ENCODE results near the gene TAS2R42. TPM values are rescaled to one million over a fixed set of nuclear protein-coding genes. Genes with fewer than 3 reads are reported as not detected.

Gene TAS2R42
- total and polyA plus RNA-seq, 2 of the 13 experiments (the other 11 are each of a cell fraction or from before 2014, with no cell fraction given), result not detected

DNA sequence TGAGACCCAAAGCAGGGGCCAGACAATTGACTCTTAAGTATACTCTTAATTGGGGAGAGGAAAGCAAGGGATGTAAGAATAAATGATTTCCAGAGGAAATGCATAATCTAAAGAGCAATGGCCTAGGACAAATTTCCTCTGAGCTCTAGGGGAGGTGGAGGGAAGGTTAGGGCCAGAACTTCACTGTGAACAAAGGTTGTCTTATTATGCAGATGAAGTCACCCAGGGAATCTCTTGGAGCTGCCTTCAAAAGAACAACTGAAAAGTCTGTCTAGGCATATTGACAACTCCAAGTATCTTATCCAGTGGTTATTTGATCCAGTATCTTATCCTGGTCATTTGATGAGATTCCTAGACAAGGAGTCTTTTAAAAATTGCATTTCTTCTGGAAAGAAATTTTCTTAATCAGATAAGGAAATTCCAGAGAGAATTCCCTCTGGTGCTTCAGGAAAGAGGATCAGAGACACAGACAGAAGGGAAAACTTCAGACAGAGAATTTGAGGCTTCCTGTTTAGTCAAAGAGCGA, 32.3 kb downstream of the TAS2R42 start:
- ChIA-PET POLR2A (no interaction called here), CTCF (ENCODE audit: low intra/inter-chr PET ratio, low total read pairs) (no interaction called here)
- Histone ChIP-seq H3K36me3 (replicated peaks in 1 of 2; ENCODE audit: control insufficient read depth in 1 of 2, insufficient read depth in 2 of 2, low read length in 2 of 2) (peaks cover 0 to 10% of the 10 kb centered on the region in 2 experiments; a peak in 1 of 5 replicates), H3K9ac (ENCODE audit: insufficient read depth, low read depth, low read length) (no peak overlapping the region), H3K27me3 (ENCODE audit: control insufficient read depth in 1 of 2, insufficient read depth in 2 of 2, low read length in 2 of 2) (no peaks in the 10 kb centered on the region), H3K79me2 (ENCODE audit: insufficient read depth, low read length) (peaks cover 63% of the 10 kb centered on the region), H3K4me2 (ENCODE audit: low read depth, low read length) (no peak overlapping the region), H2AFZ (ENCODE audit: low read length) (no peak overlapping the region), H3K9me3 (ENCODE audit: low read length) (no peaks in the 10 kb centered on the region), H4K20me1 (ENCODE audit: insufficient read depth, low read length) (peaks cover 2% of the 10 kb centered on the region; the same call in 1 of the 2 replicates), H3K4me3 (replicated peaks in 1 of 3; ENCODE audit: insufficient read depth in 1 of 3, low read depth in 2 of 3, low read length in 3 of 3) (no peak overlapping the region), H3K27ac (ENCODE audit: extremely low read length, insufficient read depth, low read length) (no peak overlapping the region), H3K4me1 (ENCODE audit: insufficient read depth, low read length) (peaks cover 7% of the 10 kb centered on the region)
- in situ Hi-C loops (cut with HindIII; ENCODE audit: extremely low pct_ligation_motif_present, low pct_unique_long_range_greater_than_20kb), result no loop called here
- FAIRE-seq (no peak), ATAC-seq (no peak), DNase-seq (ENCODE audit: low spot score) (no peak)
- 95% methylated on average over 1 of the region's 1 CpG for WGBS (ENCODE audit: low lambda C conversion rate)
- BruUV-seq (replicated peaks), result no TSS peak
- no peak for TF ChIP-seq ZNF883 (CRISPR knock-in tag; IDR thresholded peaks at IDR 0.05; ENCODE audit: not compliant biosample characterization)
- peak; percentile 90 for TF ChIP-seq ZNF530 (CRISPR knock-in tag; IDR thresholded peaks at IDR 0.05; ENCODE audit: low read depth)
- TF ChIP-seq, protein P1, sequence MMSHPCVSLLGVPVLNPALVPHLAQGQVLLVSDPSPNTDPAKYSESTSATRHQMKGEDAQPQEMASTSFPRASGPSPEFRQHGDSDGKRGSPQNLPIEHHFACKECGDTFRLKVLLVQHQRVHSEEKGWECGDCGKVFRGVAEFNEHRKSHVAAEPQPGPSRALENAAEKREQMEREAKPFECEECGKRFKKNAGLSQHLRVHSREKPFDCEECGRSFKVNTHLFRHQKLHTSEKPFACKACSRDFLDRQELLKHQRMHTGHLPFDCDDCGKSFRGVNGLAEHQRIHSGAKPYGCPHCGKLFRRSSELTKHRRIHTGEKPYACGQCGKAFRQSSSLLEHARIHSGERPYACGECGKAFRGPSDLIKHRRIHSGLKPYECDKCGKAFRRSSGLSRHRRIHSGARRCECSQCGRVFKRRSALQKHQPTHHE (CRISPR knock-in tag; IDR thresholded peaks at IDR 0.05; ENCODE audit: borderline replicate concordance), result no peak
- TF ChIP-seq CREM (IDR thresholded peaks at IDR 0.05), result no peak
- no peak for TF ChIP-seq CREM (CRISPR knock-in tag; IDR thresholded peaks at IDR 0.05)
- intact Hi-C loops (cut with micrococcal nuclease; ENCODE audit: unreplicated experiment), result no loop called here

DNA sequence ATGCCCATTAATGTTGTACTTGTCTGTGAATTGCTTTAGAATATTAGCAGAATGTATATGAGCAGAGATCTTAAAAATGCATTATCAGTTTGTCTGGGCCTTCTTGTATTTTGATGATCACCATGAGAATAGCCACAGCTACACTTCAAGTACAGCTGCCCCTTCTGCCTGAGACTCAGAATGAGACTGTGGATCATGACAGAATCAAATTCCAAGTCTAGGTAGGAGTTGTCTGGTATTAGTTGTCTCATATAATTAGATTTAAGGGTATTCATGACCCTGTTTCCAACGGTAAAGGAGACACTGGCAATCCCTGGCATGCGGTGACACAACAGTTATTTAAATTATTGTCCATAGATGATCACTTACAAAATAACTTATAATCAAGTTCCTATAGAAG, 34.0 kb downstream of the TAS2R42 start:
- 83% methylated on average over 2 of the region's 2 CpGs for WGBS (ENCODE audit: low lambda C conversion rate)
- POLR2A ChIA-PET, result no interaction called here
- CTCF ChIA-PET (ENCODE audit: low intra/inter-chr PET ratio, low total read pairs), result no interaction called here
- TF ChIP-seq ZNF883 (CRISPR knock-in tag; IDR thresholded peaks at IDR 0.05; ENCODE audit: not compliant biosample characterization), result no peak
- TF ChIP-seq, protein P2, sequence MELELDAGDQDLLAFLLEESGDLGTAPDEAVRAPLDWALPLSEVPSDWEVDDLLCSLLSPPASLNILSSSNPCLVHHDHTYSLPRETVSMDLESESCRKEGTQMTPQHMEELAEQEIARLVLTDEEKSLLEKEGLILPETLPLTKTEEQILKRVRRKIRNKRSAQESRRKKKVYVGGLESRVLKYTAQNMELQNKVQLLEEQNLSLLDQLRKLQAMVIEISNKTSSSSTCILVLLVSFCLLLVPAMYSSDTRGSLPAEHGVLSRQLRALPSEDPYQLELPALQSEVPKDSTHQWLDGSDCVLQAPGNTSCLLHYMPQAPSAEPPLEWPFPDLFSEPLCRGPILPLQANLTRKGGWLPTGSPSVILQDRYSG (CRISPR knock-in tag; IDR thresholded peaks at IDR 0.05), result no peak
- TF ChIP-seq, protein P3, sequence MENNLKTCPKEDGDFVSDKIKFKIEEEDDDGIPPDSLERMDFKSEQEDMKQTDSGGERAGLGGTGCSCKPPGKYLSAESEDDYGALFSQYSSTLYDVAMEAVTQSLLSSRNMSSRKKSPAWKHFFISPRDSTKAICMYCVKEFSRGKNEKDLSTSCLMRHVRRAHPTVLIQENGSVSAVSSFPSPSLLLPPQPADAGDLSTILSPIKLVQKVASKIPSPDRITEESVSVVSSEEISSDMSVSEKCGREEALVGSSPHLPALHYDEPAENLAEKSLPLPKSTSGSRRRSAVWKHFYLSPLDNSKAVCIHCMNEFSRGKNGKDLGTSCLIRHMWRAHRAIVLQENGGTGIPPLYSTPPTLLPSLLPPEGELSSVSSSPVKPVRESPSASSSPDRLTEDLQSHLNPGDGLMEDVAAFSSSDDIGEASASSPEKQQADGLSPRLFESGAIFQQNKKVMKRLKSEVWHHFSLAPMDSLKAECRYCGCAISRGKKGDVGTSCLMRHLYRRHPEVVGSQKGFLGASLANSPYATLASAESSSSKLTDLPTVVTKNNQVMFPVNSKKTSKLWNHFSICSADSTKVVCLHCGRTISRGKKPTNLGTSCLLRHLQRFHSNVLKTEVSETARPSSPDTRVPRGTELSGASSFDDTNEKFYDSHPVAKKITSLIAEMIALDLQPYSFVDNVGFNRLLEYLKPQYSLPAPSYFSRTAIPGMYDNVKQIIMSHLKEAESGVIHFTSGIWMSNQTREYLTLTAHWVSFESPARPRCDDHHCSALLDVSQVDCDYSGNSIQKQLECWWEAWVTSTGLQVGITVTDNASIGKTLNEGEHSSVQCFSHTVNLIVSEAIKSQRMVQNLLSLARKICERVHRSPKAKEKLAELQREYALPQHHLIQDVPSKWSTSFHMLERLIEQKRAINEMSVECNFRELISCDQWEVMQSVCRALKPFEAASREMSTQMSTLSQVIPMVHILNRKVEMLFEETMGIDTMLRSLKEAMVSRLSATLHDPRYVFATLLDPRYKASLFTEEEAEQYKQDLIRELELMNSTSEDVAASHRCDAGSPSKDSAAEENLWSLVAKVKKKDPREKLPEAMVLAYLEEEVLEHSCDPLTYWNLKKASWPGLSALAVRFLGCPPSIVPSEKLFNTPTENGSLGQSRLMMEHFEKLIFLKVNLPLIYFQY (CRISPR knock-in tag; IDR thresholded peaks at IDR 0.05; ENCODE audit: borderline replicate concordance), result no peak
- TF ChIP-seq, protein P4, sequence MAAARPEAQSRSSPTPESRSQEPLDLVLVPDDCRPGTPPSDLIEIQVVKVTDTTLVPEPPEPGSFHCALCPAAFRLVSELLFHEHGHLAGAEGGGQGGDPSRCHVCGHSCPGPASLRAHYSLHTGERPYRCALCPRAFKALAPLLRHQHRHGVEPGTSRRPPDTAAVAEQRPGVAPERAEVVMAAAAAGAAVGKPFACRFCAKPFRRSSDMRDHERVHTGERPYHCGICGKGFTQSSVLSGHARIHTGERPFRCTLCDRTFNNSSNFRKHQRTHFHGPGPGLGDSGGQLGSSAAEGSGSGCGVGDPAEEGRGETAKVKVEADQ (CRISPR knock-in tag; IDR thresholded peaks at IDR 0.05; ENCODE audit: borderline replicate concordance), result no peak
- TF ChIP-seq GATA4 (IDR thresholded peaks at IDR 0.05; ENCODE audit: borderline replicate concordance, low read depth), result no peak

More for the DNA sequence above, 34.0 kb downstream of the TAS2R42 start:
- no peak overlapping the region for H3K4me2 ChIP-seq (ENCODE audit: low read depth, low read length)
- DNase-seq (ENCODE audit: low spot score), result no peak
- H3K79me2 ChIP-seq (ENCODE audit: insufficient read depth, low read length), result peaks cover 46% of the 10 kb centered on the region
- ATAC-seq, result no peak
- H3K27me3 ChIP-seq (ENCODE audit: control insufficient read depth in 1 of 2, insufficient read depth in 2 of 2, low read length in 2 of 2), result no peaks in the 10 kb centered on the region
- H3K36me3 ChIP-seq (replicated peaks in 1 of 2; ENCODE audit: control insufficient read depth in 1 of 2, insufficient read depth in 2 of 2, low read length in 2 of 2), result peaks cover 0 to 5% of the 10 kb centered on the region in 2 experiments; a peak in 1 of 5 replicates
- H3K9me3 ChIP-seq (ENCODE audit: low read length), result no peaks in the 10 kb centered on the region
- no peak for FAIRE-seq
- H3K27ac ChIP-seq (ENCODE audit: extremely low read length, insufficient read depth, low read length), result no peak overlapping the region
- BruUV-seq (replicated peaks), result no TSS peak
- intact Hi-C loops (cut with micrococcal nuclease; ENCODE audit: unreplicated experiment) (no loop called here), in situ Hi-C loops (cut with HindIII; ENCODE audit: extremely low pct_ligation_motif_present, low pct_unique_long_range_greater_than_20kb) (no loop called here)
- no peaks in the 10 kb centered on the region for H3K4me1 ChIP-seq (ENCODE audit: insufficient read depth, low read length)
- no peak overlapping the region for H3K9ac ChIP-seq (ENCODE audit: insufficient read depth, low read depth, low read length)
- no peak overlapping the region for H3K4me3 ChIP-seq (replicated peaks in 1 of 3; ENCODE audit: insufficient read depth in 1 of 3, low read depth in 2 of 3, low read length in 3 of 3)
- no peaks in the 10 kb centered on the region for H4K20me1 ChIP-seq (ENCODE audit: insufficient read depth, low read length)
- no peak overlapping the region for H2AFZ ChIP-seq (ENCODE audit: low read length)

Measured in HepG2 (cell line).